HepG2 (cell line): Measurements from ENCODE around the gene LASP1. TPM values are rescaled to one million over a fixed set of nuclear protein-coding genes. Genes with fewer than 3 reads are reported as not detected.

Experiments used
- BCL6 ChIP-seq: IDR thresholded peaks from 2 replicates; pipeline ENCODE4 v1.6.1; 2016; ENCODE audit warnings: missing genetic modification reagents, missing compliant biosample characterization
- CREBL2 ChIP-seq: sonication (generic); formaldehyde crosslinking; IDR thresholded peaks from 2 replicates; pipeline ENCODE4 v1.8.1; 2023; ENCODE audit warnings: missing genetic modification reagents, mild to moderate bottlenecking, borderline replicate concordance
- ELF1 ChIP-seq: sonication (generic); formaldehyde crosslinking; IDR thresholded peaks from 2 replicates; pipeline ENCODE4 v1.4.0; 2020; ENCODE audit warnings: missing genetic modification reagents
- ELF4 ChIP-seq: sonication (generic); formaldehyde crosslinking; IDR thresholded peaks from 2 replicates; pipeline ENCODE4 v1.5.0; 2020; ENCODE audit warnings: missing genetic modification reagents, mild to moderate bottlenecking, moderate library complexity, borderline replicate concordance
- ERF ChIP-seq: IDR thresholded peaks from 2 replicates; pipeline ENCODE4 v1.6.1; 2018; ENCODE audit warnings: missing biosample characterization, missing genetic modification reagents
- ETV6 ChIP-seq: sonication (generic); formaldehyde crosslinking; conservative IDR thresholded peaks from 2 replicates; pipeline ENCODE4 v1.4.0; 2020; ENCODE audit warnings: missing genetic modification reagents
- FOXP4 ChIP-seq: sonication (generic); formaldehyde crosslinking; IDR thresholded peaks from 2 replicates; pipeline ENCODE4 v1.4.0; 2020; ENCODE audit warnings: missing genetic modification reagents
- HMG20A ChIP-seq: IDR thresholded peaks from 2 replicates; pipeline ENCODE4 v1.6.1; 2016; ENCODE audit warnings: borderline replicate concordance
- IKZF1 ChIP-seq: fragments of 450-650 bp; IDR thresholded peaks from 2 replicates; pipeline ENCODE4 v1.7.1; 2016
- MAFF ChIP-seq: IDR thresholded peaks from 2 replicates; pipeline ENCODE4 v1.6.1; 2011; ENCODE audit warnings: low read depth, low read length, improper control_type of control experiment
- MEF2D ChIP-seq: sonication (generic); formaldehyde crosslinking; IDR thresholded peaks from 2 replicates; pipeline ENCODE4 v1.5.1; 2020; ENCODE audit warnings: mild to moderate bottlenecking, missing genetic modification reagents
- MYPOP ChIP-seq: sonication (generic); formaldehyde crosslinking; IDR thresholded peaks from 2 replicates; pipeline ENCODE4 v1.8.1; 2023; ENCODE audit warnings: mild to moderate bottlenecking, moderate library complexity, missing genetic modification reagents
- SNAI1 ChIP-seq: sonication (generic); formaldehyde crosslinking; IDR thresholded peaks from 2 replicates; pipeline ENCODE4 v1.5.0; 2020; ENCODE audit warnings: mild to moderate bottlenecking, missing genetic modification reagents, borderline replicate concordance
- SRSF1 ChIP-seq: fragments of 200-400 bp; formaldehyde crosslinking; optimal IDR thresholded peaks from 2 replicates; pipeline ENCODE3; 2017; ENCODE audit warnings: mild to moderate bottlenecking, low read depth, low read length, moderate library complexity
- TRAFD1 ChIP-seq: sonication (generic); formaldehyde crosslinking; IDR thresholded peaks from 2 replicates; pipeline ENCODE4 v1.5.1; 2020; ENCODE audit warnings: missing genetic modification reagents, mild to moderate bottlenecking, borderline replicate concordance
- ZBTB20 ChIP-seq: sonication (generic); formaldehyde crosslinking; IDR thresholded peaks from 2 replicates; pipeline ENCODE4 v1.8.1; 2023; ENCODE audit warnings: missing genetic modification reagents, low read depth, mild to moderate bottlenecking, borderline replicate concordance
- ZBTB34 ChIP-seq: sonication (generic); formaldehyde crosslinking; IDR thresholded peaks from 2 replicates; pipeline ENCODE4 v1.8.0; 2022; ENCODE audit warnings: mild to moderate bottlenecking, missing genetic modification reagents
- ZNF251 ChIP-seq: sonication (generic); formaldehyde crosslinking; IDR thresholded peaks from 2 replicates; pipeline ENCODE4 v1.9.0; 2021; ENCODE audit warnings: mild to moderate bottlenecking, missing genetic modification reagents
- ZNF547 ChIP-seq: sonication (generic); formaldehyde crosslinking; IDR thresholded peaks from 2 replicates; pipeline ENCODE4 v1.5.1; 2020; ENCODE audit warnings: mild to moderate bottlenecking, missing genetic modification reagents
- ZNF552 ChIP-seq: sonication (generic); formaldehyde crosslinking; IDR thresholded peaks from 2 replicates; pipeline ENCODE4 v1.9.0; 2022; ENCODE audit warnings: missing genetic modification reagents, mild to moderate bottlenecking, borderline replicate concordance
- ZNF619 ChIP-seq: sonication (generic); formaldehyde crosslinking; IDR thresholded peaks from 2 replicates; pipeline ENCODE4 v1.4.0; 2020; ENCODE audit warnings: mild to moderate bottlenecking, missing genetic modification reagents
- ZNF790 ChIP-seq: sonication (generic); formaldehyde crosslinking; IDR thresholded peaks from 2 replicates; pipeline ENCODE4 v1.8.0; 2022; ENCODE audit warnings: missing genetic modification reagents, mild to moderate bottlenecking, borderline replicate concordance
- ZNF891 ChIP-seq: sonication (generic); formaldehyde crosslinking; IDR thresholded peaks from 2 replicates; pipeline ENCODE4 v1.5.0; 2020; ENCODE audit warnings: mild to moderate bottlenecking, missing genetic modification reagents
- polyA plus RNA-seq, 8 experiments: library from polyadenylated mRNA; depleted of rRNA in 3 of 8; stranded (reverse) in 7 of 8; unstranded in 1 of 8; fragments of >200 nt; fragmentation: Illumina TruSeq in 4 of 8; extraction: Trizol in 4 of 8; gene quantifications; 2 replicates each; pipeline versions ENCODE4 v1.2.1 to v1.2.3, GENCODE V29; 2011 to 2016; ENCODE audit warnings: low read depth in 4 of 8, missing spikeins in 1 of 8, mixed read lengths in 1 of 8; ENCODE audit not compliant: insufficient read depth in 1 of 8
- total RNA-seq, 5 experiments: library from RNA; depleted of rRNA; stranded (reverse); fragments of >200 nt; fragmentation: Illumina TruSeq; extraction: Trizol; gene quantifications; 2 replicates each; pipeline ENCODE4 v1.2.3, GENCODE V29; 2016; ENCODE audit warnings: low read depth in 1 of 5

The LASP1 gene
- total and polyA plus RNA-seq, 2 of the 13 experiments (the other 11 are each of a cell fraction or from before 2014, with no cell fraction given): 70.1 to 97.0 TPM

GRCh38 chr17:38824899-38825761, 44.7 kb upstream of the LASP1 start, which contains the start of gene CWC25 (continued):
- TF ChIP-seq ERF (CRISPR knock-in tag) (peak; percentile 96), ELF1 (CRISPR knock-in tag) (peak; percentile 100), SNAI1 (CRISPR knock-in tag) (peak; percentile 88), ZNF790 (peak; percentile 83; the same call in 1 of the 2 replicates), CREBL2 (CRISPR knock-in tag) (peak; percentile 72; the same call in 1 of the 2 replicates), MAFF (peak; percentile 83), BCL6 (peak; percentile 89), MYPOP (peak; percentile 58), TRAFD1 (CRISPR knock-in tag) (peak; percentile 31; the same call in 1 of the 2 replicates), FOXP4 (CRISPR knock-in tag) (peak; percentile 59; the same call in 1 of the 2 replicates), ZNF547 (CRISPR knock-in tag) (peak; percentile 96), ZBTB20 (CRISPR knock-in tag) (peak; percentile 92), ZNF619 (CRISPR knock-in tag) (peak; percentile 94), ETV6 (CRISPR knock-in tag) (peak; percentile 90), ZBTB34 (CRISPR knock-in tag) (peak; percentile 57; the same call in 1 of the 2 replicates), ZNF552 (CRISPR knock-in tag) (peak; percentile 94; the same call in 1 of the 2 replicates), SRSF1 (peak; percentile 94), HMG20A (CRISPR knock-in tag) (peak; percentile 51; the same call in 1 of the 2 replicates), ZNF891 (CRISPR knock-in tag) (peak; percentile 92), IKZF1 (no peak), MEF2D (peak; percentile 95), ELF4 (peak; percentile 31; the same call in 1 of the 2 replicates), ZNF251 (CRISPR knock-in tag) (no peak)
